Measurements from ENCODE around the gene FRMPD4. TPM values are rescaled to one million over a fixed set of nuclear protein-coding genes. Genes with fewer than 3 reads are reported as not detected.

The FRMPD4 gene
- total RNA-seq: 0.50 and 0.77 TPM in 2 replicates
- polyA plus RNA-seq: 1.5 TPM in 2 replicates
- polyA plus RNA-seq (2012): 1.4 and 1.8 TPM in 2 replicates
- polyA minus RNA-seq (ENCODE audit: low replicate concordance): 1.8 and 3.8 TPM in 2 replicates

GRCh38 chrX:12138361-12139313 is at the start of gene FRMPD4:
Gene FRMPD4 (plus strand): TSS chrX:12138473. CDS start chrX:12138972, 499 bp downstream.
- H3K27me3 ChIP-seq (ENCODE audit: control insufficient read depth, insufficient read depth, low read length): no peaks in the 10 kb centered on the region
- no peak for TF ChIP-seq EZH2 (IDR thresholded peaks at IDR 0.05; ENCODE audit: low read length, missing control alignments)
- TF ChIP-seq, protein P1, sequence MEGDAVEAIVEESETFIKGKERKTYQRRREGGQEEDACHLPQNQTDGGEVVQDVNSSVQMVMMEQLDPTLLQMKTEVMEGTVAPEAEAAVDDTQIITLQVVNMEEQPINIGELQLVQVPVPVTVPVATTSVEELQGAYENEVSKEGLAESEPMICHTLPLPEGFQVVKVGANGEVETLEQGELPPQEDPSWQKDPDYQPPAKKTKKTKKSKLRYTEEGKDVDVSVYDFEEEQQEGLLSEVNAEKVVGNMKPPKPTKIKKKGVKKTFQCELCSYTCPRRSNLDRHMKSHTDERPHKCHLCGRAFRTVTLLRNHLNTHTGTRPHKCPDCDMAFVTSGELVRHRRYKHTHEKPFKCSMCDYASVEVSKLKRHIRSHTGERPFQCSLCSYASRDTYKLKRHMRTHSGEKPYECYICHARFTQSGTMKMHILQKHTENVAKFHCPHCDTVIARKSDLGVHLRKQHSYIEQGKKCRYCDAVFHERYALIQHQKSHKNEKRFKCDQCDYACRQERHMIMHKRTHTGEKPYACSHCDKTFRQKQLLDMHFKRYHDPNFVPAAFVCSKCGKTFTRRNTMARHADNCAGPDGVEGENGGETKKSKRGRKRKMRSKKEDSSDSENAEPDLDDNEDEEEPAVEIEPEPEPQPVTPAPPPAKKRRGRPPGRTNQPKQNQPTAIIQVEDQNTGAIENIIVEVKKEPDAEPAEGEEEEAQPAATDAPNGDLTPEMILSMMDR (conservative IDR thresholded peaks at IDR 0.05 in 1 of 2, IDR thresholded peaks at IDR 0.05 in 1 of 2; ENCODE audit: low read depth in 1 of 2, low read length in 2 of 2): no peak
- no peaks in the 10 kb centered on the region for H3K36me3 ChIP-seq (ENCODE audit: control insufficient read depth, insufficient read depth, low read length)
- peak within 1 kb of the TSS; percentile 41 to 57 (median 51) for H3K4me3 ChIP-seq (replicated peaks in 1 of 4; ENCODE audit: control extremely low read depth in 1 of 4, insufficient read depth in 1 of 4, low read depth in 3 of 4, low read length in 4 of 4)
- peak within 1 kb of the TSS; percentile 80 for H3K4me2 ChIP-seq (ENCODE audit: extremely low read depth, insufficient read depth, low read length)
- H4K20me1 ChIP-seq (ENCODE audit: control insufficient read depth, extremely low read depth, insufficient read depth, low read length): no peaks in the 10 kb centered on the region
- peak in 1 of 2 donors; percentile 1 for DNase-seq (ENCODE audit: low read depth in 2 of 2)
- H2AFZ ChIP-seq (ENCODE audit: low read length): peak within 1 kb of the TSS; percentile 53
- peak within 1 kb of the TSS; percentile 30 for H3K9ac ChIP-seq (ENCODE audit: insufficient read depth, low read length)
- no peaks in the 10 kb centered on the region for H3K9me3 ChIP-seq (ENCODE audit: control insufficient read depth, insufficient read depth, low read depth, low read length)
- H3K79me2 ChIP-seq (ENCODE audit: control insufficient read depth, insufficient read depth, low read length): peaks cover 2% of the 10 kb centered on the region
- H3K4me1 ChIP-seq (ENCODE audit: control insufficient read depth, extremely low read depth, insufficient read depth, low read length): no peaks in the 10 kb centered on the region
- no peak within 1 kb of the TSS for H3K27ac ChIP-seq (ENCODE audit: insufficient read depth, low read length)

DNA sequence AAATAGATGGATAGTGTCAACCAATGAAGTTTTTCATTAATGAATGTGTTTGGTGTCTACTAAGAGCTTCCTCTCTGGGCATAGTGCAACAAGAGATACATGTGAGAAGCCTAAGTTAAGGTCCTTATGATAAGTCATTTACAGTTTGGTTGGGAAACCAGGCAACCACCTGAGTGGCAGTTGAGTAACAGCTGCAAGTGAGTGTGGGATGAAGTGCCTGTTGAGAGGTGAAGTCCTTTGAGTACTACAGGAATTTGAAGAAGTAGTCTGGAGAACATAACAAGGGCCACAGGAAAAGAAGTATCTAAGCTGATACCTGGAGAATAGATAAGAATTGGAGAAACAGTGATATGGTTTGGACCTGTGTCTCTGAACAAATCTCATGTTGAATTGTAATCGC is 48.5 kb upstream of the FRMPD4 start:
- Histone ChIP-seq H3K36me3 (ENCODE audit: control insufficient read depth, insufficient read depth, low read length) (no peaks in the 10 kb centered on the region), H3K79me2 (ENCODE audit: control insufficient read depth, insufficient read depth, low read length) (no peaks in the 10 kb centered on the region), H3K4me1 (ENCODE audit: control insufficient read depth, extremely low read depth, insufficient read depth, low read length) (no peaks in the 10 kb centered on the region), H3K4me3 (replicated peaks in 1 of 4; ENCODE audit: control extremely low read depth in 1 of 4, insufficient read depth in 1 of 4, low read depth in 3 of 4, low read length in 4 of 4) (no peak overlapping the region), H3K27ac (ENCODE audit: insufficient read depth, low read length) (no peak overlapping the region), H2AFZ (ENCODE audit: low read length) (no peak overlapping the region), H3K9me3 (ENCODE audit: control insufficient read depth, insufficient read depth, low read depth, low read length) (no peaks in the 10 kb centered on the region), H3K4me2 (ENCODE audit: extremely low read depth, insufficient read depth, low read length) (no peak overlapping the region), H4K20me1 (ENCODE audit: control insufficient read depth, extremely low read depth, insufficient read depth, low read length) (no peaks in the 10 kb centered on the region), H3K9ac (ENCODE audit: insufficient read depth, low read length) (no peak overlapping the region), H3K27me3 (ENCODE audit: control insufficient read depth, insufficient read depth, low read length) (no peaks in the 10 kb centered on the region)
- TF ChIP-seq, protein P1 (conservative IDR thresholded peaks at IDR 0.05 in 1 of 2, IDR thresholded peaks at IDR 0.05 in 1 of 2; ENCODE audit: low read depth in 1 of 2, low read length in 2 of 2): no peak
- no peak for TF ChIP-seq EZH2 (IDR thresholded peaks at IDR 0.05; ENCODE audit: low read length, missing control alignments)
- DNase-seq (ENCODE audit: low read depth in 2 of 2): no peak

DNA sequence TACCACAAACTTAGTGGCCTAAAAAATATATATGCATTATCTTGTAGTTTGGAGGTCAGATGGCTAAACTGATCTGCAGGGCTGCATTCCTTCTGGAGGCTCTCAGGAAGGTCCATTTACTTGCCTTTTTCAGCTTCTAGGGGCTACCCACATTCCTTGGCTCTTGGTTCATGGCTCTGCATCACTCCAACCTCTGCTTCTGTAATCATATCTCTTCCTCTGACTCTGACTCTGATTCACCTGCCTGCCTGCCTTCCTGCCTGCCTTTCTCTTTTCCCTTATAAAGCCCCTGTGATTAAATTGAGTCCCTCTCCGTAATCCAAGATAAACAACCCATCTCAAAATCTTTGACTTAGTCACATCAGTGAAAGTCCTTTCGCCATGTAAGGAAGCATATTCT is 25.0 kb upstream of the FRMPD4 start:
- peak in 1 of 2 donors; percentile 39 for DNase-seq (ENCODE audit: low read depth in 2 of 2)
- Histone ChIP-seq H3K9ac (ENCODE audit: insufficient read depth, low read length) (no peak overlapping the region), H2AFZ (ENCODE audit: low read length) (no peak overlapping the region), H3K4me3 (replicated peaks in 1 of 4; ENCODE audit: control extremely low read depth in 1 of 4, insufficient read depth in 1 of 4, low read depth in 3 of 4, low read length in 4 of 4) (no peak overlapping the region), H3K27ac (ENCODE audit: insufficient read depth, low read length) (no peak overlapping the region), H4K20me1 (ENCODE audit: control insufficient read depth, extremely low read depth, insufficient read depth, low read length) (no peaks in the 10 kb centered on the region), H3K4me1 (ENCODE audit: control insufficient read depth, extremely low read depth, insufficient read depth, low read length) (no peaks in the 10 kb centered on the region), H3K79me2 (ENCODE audit: control insufficient read depth, insufficient read depth, low read length) (no peaks in the 10 kb centered on the region), H3K9me3 (ENCODE audit: control insufficient read depth, insufficient read depth, low read depth, low read length) (no peaks in the 10 kb centered on the region), H3K36me3 (ENCODE audit: control insufficient read depth, insufficient read depth, low read length) (no peaks in the 10 kb centered on the region), H3K4me2 (ENCODE audit: extremely low read depth, insufficient read depth, low read length) (no peak overlapping the region), H3K27me3 (ENCODE audit: control insufficient read depth, insufficient read depth, low read length) (no peaks in the 10 kb centered on the region)
- TF ChIP-seq EZH2 (IDR thresholded peaks at IDR 0.05; ENCODE audit: low read length, missing control alignments): no peak
- TF ChIP-seq, protein P1 (conservative IDR thresholded peaks at IDR 0.05 in 1 of 2, IDR thresholded peaks at IDR 0.05 in 1 of 2; ENCODE audit: low read depth in 1 of 2, low read length in 2 of 2): no peak
